ENCODE results near the gene L3MBTL4. TPM values are rescaled to one million over a fixed set of nuclear protein-coding genes. Genes with fewer than 3 reads are reported as not detected.

The L3MBTL4 gene
- total RNA-seq, 1 donor from 2014 or later = 0.56 TPM

GRCh38 chr18:6159426-6159825 lies 255.3 kb downstream of the L3MBTL4 start:
- Mint-ChIP-seq H3K27me3 (ENCODE audit: unreplicated experiment) (no peaks in the 10 kb centered on the region), H3K9me3 (ENCODE audit: unreplicated experiment) (peaks cover 12% of the 10 kb centered on the region), H3K27ac (ENCODE audit: unreplicated experiment) (no peak overlapping the region), H3K36me3 (ENCODE audit: low read depth, unreplicated experiment) (peaks cover 4% of the 10 kb centered on the region), H3K4me1 (ENCODE audit: unreplicated experiment) (no peaks in the 10 kb centered on the region), H3K4me3 (ENCODE audit: unreplicated experiment) (no peak overlapping the region)
- TF ChIP-seq CTCF (IDR thresholded peaks at IDR 0.05; ENCODE audit: unreplicated experiment) = no peak
- DNase-seq (ENCODE audit: low spot score) = no peak

- no peak overlapping the region for H3K4me3 Mint-ChIP-seq (ENCODE audit: unreplicated experiment)
- no peak overlapping the region for H3K27ac Mint-ChIP-seq (ENCODE audit: unreplicated experiment)
- no peaks in the 10 kb centered on the region for H3K4me1 Mint-ChIP-seq (ENCODE audit: unreplicated experiment)
- no peak for TF ChIP-seq CTCF (IDR thresholded peaks at IDR 0.05; ENCODE audit: unreplicated experiment)
- H3K36me3 Mint-ChIP-seq (ENCODE audit: low read depth, unreplicated experiment) = peaks cover 4% of the 10 kb centered on the region
- DNase-seq (ENCODE audit: low spot score) = no peak
- H3K9me3 Mint-ChIP-seq (ENCODE audit: unreplicated experiment) = peaks cover 12% of the 10 kb centered on the region
- H3K27me3 Mint-ChIP-seq (ENCODE audit: unreplicated experiment) = no peaks in the 10 kb centered on the region
These were observed 255.8 kb downstream of the L3MBTL4 start for GRCh38 chr18:6158958-6159357.

GRCh38 chr18:6156446-6156845 lies 258.3 kb downstream of the L3MBTL4 start:
- DNase-seq (ENCODE audit: low spot score) = no peak
- Mint-ChIP-seq H3K27me3 (ENCODE audit: unreplicated experiment) (no peaks in the 10 kb centered on the region), H3K4me3 (ENCODE audit: unreplicated experiment) (no peak overlapping the region), H3K4me1 (ENCODE audit: unreplicated experiment) (no peaks in the 10 kb centered on the region), H3K27ac (ENCODE audit: unreplicated experiment) (no peak overlapping the region), H3K9me3 (ENCODE audit: unreplicated experiment) (no peaks in the 10 kb centered on the region), H3K36me3 (ENCODE audit: low read depth, unreplicated experiment) (no peaks in the 10 kb centered on the region)
- TF ChIP-seq CTCF (IDR thresholded peaks at IDR 0.05; ENCODE audit: unreplicated experiment) = no peak

GRCh38 chr18:6155707-6156106 lies 259.0 kb downstream of the L3MBTL4 start:
- H3K36me3 Mint-ChIP-seq (ENCODE audit: low read depth, unreplicated experiment) = no peaks in the 10 kb centered on the region
- no peak overlapping the region for H3K27ac Mint-ChIP-seq (ENCODE audit: unreplicated experiment)
- no peak overlapping the region for H3K4me3 Mint-ChIP-seq (ENCODE audit: unreplicated experiment)

GRCh38 chr18:6150430-6150829 lies 264.3 kb downstream of the L3MBTL4 start:
- Mint-ChIP-seq H3K27ac (ENCODE audit: unreplicated experiment) (no peak overlapping the region), H3K4me1 (ENCODE audit: unreplicated experiment) (no peaks in the 10 kb centered on the region), H3K4me3 (ENCODE audit: unreplicated experiment) (no peak overlapping the region)

More at GRCh38 chr18:6155707-6156106, 259.0 kb downstream of the L3MBTL4 start:
- no peak for TF ChIP-seq CTCF (IDR thresholded peaks at IDR 0.05; ENCODE audit: unreplicated experiment)
- Mint-ChIP-seq H3K9me3 (ENCODE audit: unreplicated experiment) (no peaks in the 10 kb centered on the region), H3K4me1 (ENCODE audit: unreplicated experiment) (no peaks in the 10 kb centered on the region), H3K27me3 (ENCODE audit: unreplicated experiment) (no peaks in the 10 kb centered on the region)
- no peak for DNase-seq (ENCODE audit: low spot score)

More at GRCh38 chr18:6150430-6150829, 264.3 kb downstream of the L3MBTL4 start:
- Mint-ChIP-seq H3K9me3 (ENCODE audit: unreplicated experiment) (no peaks in the 10 kb centered on the region), H3K27me3 (ENCODE audit: unreplicated experiment) (no peaks in the 10 kb centered on the region), H3K36me3 (ENCODE audit: low read depth, unreplicated experiment) (no peaks in the 10 kb centered on the region)
- no peak for TF ChIP-seq CTCF (IDR thresholded peaks at IDR 0.05; ENCODE audit: unreplicated experiment)
- DNase-seq (ENCODE audit: low spot score) = no peak
